K562 (cell line): ENCODE measurements around the gene GSC. TPM values are rescaled to one million over a fixed set of nuclear protein-coding genes. Genes with fewer than 3 reads are reported as not detected.

Experiments used
- ATAC-seq: fragments of 200-7000 bp; cut with Tn5 transposase; 3 replicates; pipeline ENCODE4 v1.9.1; 2020; ENCODE audit warnings: moderate library complexity
- BruUV-seq: library from RNA; stranded (reverse); fragments of 400-500 nt; replicated peaks from 2 replicates; lab custom pipeline; 2021; lab: Mats Ljungman, UMichigan
- CTCF ChIA-PET: fragments of 300-600 bp; formaldehyde crosslinking; extraction: SDS; loops from one replicate; lab custom pipeline; 2021; ENCODE audit warnings: low intra/inter-chr PET ratio; lab: Yijun Ruan, JAX
- POLR2A ChIA-PET: fragments of 300-600, 350-650 bp; sonication (Branson Sonifier 250); formaldehyde crosslinking; extraction: SDS; loops from one replicate; lab custom pipeline; 2021; ENCODE audit warnings: antibody characterized with exemption, inconsistent platforms; lab: Yijun Ruan, JAX
- DNase-seq, 4 experiments: peaks; one replicate each; pipeline versions ENCODE4 v3.0.0 to v3.0.0-alpha.2; 2011 to 2018; ENCODE audit warnings: low spot score in 3 of 4, mixed read lengths in 3 of 4; ENCODE audit errors: extremely low read depth in 1 of 4
- FAIRE-seq: peaks from 2 replicates; lab custom pipeline; 2011; peaks lifted over from hg19 to GRCh38; lab: Jason Lieb, UNC
- H2AFZ ChIP-seq: 2 replicates; pipeline ENCODE4 v1.6.0; 2011; ENCODE audit warnings: low read depth, low read length, control low read depth, inconsistent platforms
- H3K27ac ChIP-seq: fragments of 200-600 bp; 3 replicates; pipeline ENCODE4 v1.8.0; 2011; ENCODE audit warnings: low read depth, mild to moderate bottlenecking, control low read depth, inconsistent platforms, low read length, moderate library complexity, mixed read lengths; ENCODE audit errors: extremely low read depth
- H3K27me3 ChIP-seq, 2 experiments: fragments of 300-600 bp in 1 of 2; 2 replicates in 1 of 2; 3 replicates in 1 of 2; pipeline versions ENCODE4 v1.6.0 to v1.8.0; 2011; ENCODE audit warnings: inconsistent platforms in 2 of 2, low read length in 2 of 2, mild to moderate bottlenecking in 1 of 2, mixed read lengths in 1 of 2, moderate library complexity in 1 of 2; ENCODE audit not compliant: control insufficient read depth in 2 of 2, insufficient read depth in 2 of 2
- H3K36me3 ChIP-seq: fragments of 300-600 bp; 3 replicates; pipeline ENCODE4 v1.8.0; 2011; ENCODE audit warnings: mild to moderate bottlenecking, low read length, inconsistent platforms; ENCODE audit not compliant: control insufficient read depth, insufficient read depth
- H3K4me1 ChIP-seq, 2 experiments: fragments of 200-600 bp in 1 of 2; replicated peaks in 1 of 2; 2 replicates in 1 of 2; 3 replicates in 1 of 2; pipeline versions ENCODE4 v1.5.1 to v1.8.0; 2011; ENCODE audit warnings: inconsistent platforms in 2 of 2, low read length in 2 of 2, mild to moderate bottlenecking in 1 of 2, mixed read lengths in 1 of 2, moderate library complexity in 1 of 2; ENCODE audit not compliant: control insufficient read depth in 2 of 2, insufficient read depth in 2 of 2
- H3K4me2 ChIP-seq: 2 replicates; pipeline ENCODE4 v1.6.1; 2011; ENCODE audit warnings: low read length, control low read depth, inconsistent platforms, mixed read lengths; ENCODE audit not compliant: insufficient read depth
- H3K4me3 ChIP-seq: fragments of 200-600 bp; sonication (generic), shearing (Covaris generic); 2 replicates; pipeline ENCODE4 v1.5.1; 2016; ENCODE audit warnings: control low read depth, inconsistent platforms
- H3K79me2 ChIP-seq: fragments of 200-600 bp; 3 replicates; pipeline ENCODE4 v1.8.0; 2011; ENCODE audit warnings: low read length, inconsistent platforms; ENCODE audit not compliant: control insufficient read depth, insufficient read depth
- H3K9ac ChIP-seq, 2 experiments: 2 replicates each; pipeline versions ENCODE4 v1.6.0 to v1.6.1; 2011; ENCODE audit warnings: low read depth in 2 of 2, low read length in 2 of 2, control low read depth in 1 of 2, inconsistent platforms in 1 of 2, mild to moderate bottlenecking in 1 of 2, mixed read lengths in 1 of 2; ENCODE audit not compliant: insufficient read depth in 1 of 2
- H3K9me1 ChIP-seq: one replicate; pipeline ENCODE4 v1.6.0; 2011; ENCODE audit warnings: inconsistent platforms, mild to moderate bottlenecking, low read length, moderate library complexity; ENCODE audit not compliant: control insufficient read depth, insufficient read depth
- H3K9me3 ChIP-seq: replicated peaks from 2 replicates; pipeline ENCODE4 v1.5.1; 2011; ENCODE audit warnings: low read depth, low read length, inconsistent platforms; ENCODE audit not compliant: control insufficient read depth, insufficient read depth
- H4K20me1 ChIP-seq: replicated peaks from 2 replicates; pipeline ENCODE4 v1.6.1; 2011; ENCODE audit warnings: low read length, inconsistent platforms, mixed read lengths; ENCODE audit not compliant: control insufficient read depth, insufficient read depth
- CBX5 ChIP-seq: IDR thresholded peaks from 2 replicates; pipeline ENCODE4 v1.6.1; 2014; ENCODE audit warnings: low read depth, borderline replicate concordance
- CC2D1A ChIP-seq: fragments of 450-650 bp; IDR thresholded peaks from 2 replicates; pipeline ENCODE4 v1.6.1; 2017; ENCODE audit warnings: mild to moderate bottlenecking
- CCAR2 ChIP-seq: fragments of 200-400 bp; formaldehyde crosslinking; IDR thresholded peaks from 2 replicates; pipeline ENCODE4 v1.6.1; 2017; ENCODE audit warnings: mild to moderate bottlenecking, low read depth, low read length
- CREB5 ChIP-seq: fragments of 250-450 bp; sonication (Bioruptor Pico); IDR thresholded peaks from 2 replicates; pipeline ENCODE4 v1.5.0; 2020; ENCODE audit warnings: mild to moderate bottlenecking
- E4F1 ChIP-seq: fragments of 250-450 bp; sonication (Bioruptor Pico); IDR thresholded peaks from 2 replicates; pipeline ENCODE4 v1.5.0; 2021; ENCODE audit warnings: mild to moderate bottlenecking, borderline replicate concordance
- FOXA1 ChIP-seq: fragments of 450-650 bp; IDR thresholded peaks from 2 replicates; pipeline ENCODE4 v1.6.1; 2016; ENCODE audit warnings: mild to moderate bottlenecking, borderline replicate concordance
- FOXK2 ChIP-seq, 2 experiments: fragments of 450-650 bp; IDR thresholded peaks in 1 of 2; conservative IDR thresholded peaks in 1 of 2; 2 replicates each; pipeline ENCODE4 v1.6.1; 2016; ENCODE audit warnings: low read depth in 2 of 2, mild to moderate bottlenecking in 1 of 2
- GTF2F1 ChIP-seq: IDR thresholded peaks from 2 replicates; pipeline ENCODE4 v1.6.1; 2011; ENCODE audit warnings: low read depth, low read length, improper control_type of control experiment
- RBM25 ChIP-seq: fragments of 200-400 bp; formaldehyde crosslinking; IDR thresholded peaks from 2 replicates; pipeline ENCODE4 v1.6.1; 2018; ENCODE audit warnings: low read length, low read depth, moderate library complexity; ENCODE audit not compliant: severe bottlenecking
- SNRNP70 ChIP-seq: fragments of 200-400 bp; formaldehyde crosslinking; optimal IDR thresholded peaks from 2 replicates; pipeline ENCODE3; 2017; ENCODE audit warnings: low read depth, low read length
- ZKSCAN8 ChIP-seq: fragments of 200-800 bp; sonication (Bioruptor generic); IDR thresholded peaks from 2 replicates; pipeline ENCODE4 v1.6.1; 2016; ENCODE audit warnings: missing genetic modification characterization, missing compliant biosample characterization
- ZNF253 ChIP-seq: fragments of 250-450 bp; sonication (Bioruptor Pico); conservative IDR thresholded peaks from 2 replicates; pipeline ENCODE4 v1.6.1; 2021; ENCODE audit warnings: mild to moderate bottlenecking
- ZNF274 ChIP-seq: IDR thresholded peaks from 2 replicates; pipeline ENCODE4 v1.6.1; 2011; ENCODE audit warnings: low read depth, mild to moderate bottlenecking, low read length, moderate library complexity, borderline replicate concordance
- ZNF3 ChIP-seq: fragments of 250-450 bp; sonication (Bioruptor Pico); IDR thresholded peaks from 2 replicates; pipeline ENCODE4 v1.5.0; 2021; ENCODE audit warnings: mild to moderate bottlenecking, moderate library complexity
- ZNF778 ChIP-seq: fragments of 450-650 bp; formaldehyde crosslinking; IDR thresholded peaks from 2 replicates; pipeline ENCODE4 v1.4.0; 2020; ENCODE audit warnings: mild to moderate bottlenecking, moderate library complexity
- WGBS: fragments of 100-300 bp; shearing (Covaris generic); methylation state at CpG from one replicate; pipeline ENCODE4 v1.1.6; 2016; ENCODE audit warnings: low coverage, mixed read lengths; ENCODE audit not compliant: insufficient coverage; ENCODE audit errors: missing lambda C conversion rate; 5-methylcytosine and 5-hydroxymethylcytosine counted together
- in situ Hi-C: fragments of 300-500 bp; cut with MboI; formaldehyde crosslinking; loops from 4 replicates; pipeline ENCODE4 v1.15.0; 2018; ENCODE audit warnings: inconsistent platforms, mixed read lengths
- intact Hi-C: fragments of 100-400 bp; cut with micrococcal nuclease; formaldehyde crosslinking; loops from 2 replicates; pipeline ENCODE4 v1.14.2; 2022
- polyA plus RNA-seq, 8 experiments: library from polyadenylated mRNA; depleted of rRNA in 4 of 8; stranded (reverse) in 5 of 8; unstranded in 3 of 8; fragments of >200 nt; fragmentation: Nextera tagmentation in 2 of 8; fragmentation: Illumina TruSeq in 1 of 8; extraction: Ambion mirVana in 2 of 8; extraction: Trizol in 1 of 8; gene quantifications; 2 replicates each; pipeline versions ENCODE4 v1.2.1 to v1.2.3, GENCODE V29; 2011 to 2014; ENCODE audit warnings: inconsistent platforms in 1 of 8, missing spikeins in 1 of 8
- total RNA-seq, 7 experiments: library from RNA; depleted of rRNA in 6 of 7; stranded (reverse); fragments of >200 nt in 6 of 7; fragmentation: Illumina TruSeq in 2 of 7; extraction: Trizol in 2 of 7; gene quantifications; 2 replicates each; pipeline versions ENCODE4 v1.2.1 to v1.2.3, GENCODE V29; 2011 to 2021; ENCODE audit warnings: low replicate concordance in 1 of 7
- TF ChIP-seq, protein P1 (sequence below): fragments of 250-450 bp; sonication (Bioruptor Pico); IDR thresholded peaks from 2 replicates; pipeline ENCODE4 v1.4.0; 2020; ENCODE audit warnings: mild to moderate bottlenecking

Gene GSC
- total and polyA plus RNA-seq, 9 of the 15 experiments (the other 6 are each of a cell fraction or from before 2014, with no cell fraction given) = not detected

DNA sequence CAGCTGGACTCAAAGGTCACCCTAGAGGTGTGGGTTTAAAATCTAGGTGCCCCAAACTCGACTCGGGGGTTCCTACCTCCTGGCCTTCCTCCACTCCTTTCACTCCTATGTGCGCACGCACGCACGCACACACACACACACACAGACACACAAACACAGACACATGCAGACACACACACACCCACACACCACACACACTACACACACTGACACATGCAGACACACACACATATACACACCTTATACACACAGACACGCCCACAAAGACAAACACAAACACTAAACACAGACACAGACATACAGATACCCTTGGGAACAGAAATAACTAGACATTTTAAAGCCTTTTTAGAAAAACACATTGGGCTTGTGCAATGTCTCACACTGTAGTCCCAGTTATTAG is 31.8 kb downstream of the GSC start:
- Histone ChIP-seq H3K36me3 (no peaks in the 10 kb centered on the region), H3K9me1 (no peaks in the 10 kb centered on the region), H3K4me1 (no peaks in the 10 kb centered on the region), H3K9ac (no peak overlapping the region), H2AFZ (no peak overlapping the region), H3K27me3 (peaks cover 0 to 6% of the 10 kb centered on the region in 2 experiments; a peak in 1 of 5 replicates), H3K9me3 (no peaks in the 10 kb centered on the region), H3K27ac (no peak overlapping the region), H3K4me3 (no peak overlapping the region), H3K79me2 (no peaks in the 10 kb centered on the region), H3K4me2 (no peak overlapping the region), H4K20me1 (no peaks in the 10 kb centered on the region)
- DNase-seq (no peak), FAIRE-seq (no peak), ATAC-seq (no peak)
- 3% methylated on average over 4 of the region's 7 CpGs for WGBS
- CTCF ChIA-PET = no interaction called here
- BruUV-seq = no TSS peak
- POLR2A ChIA-PET = interaction anchor here (0.8 kb wide), 1 partner anchor 26 kb away, joined by 4 read pairs; no protein-coding TSS in a partner anchor
- in situ Hi-C loops (no loop called here), intact Hi-C loops (no loop called here)
- no peak for TF ChIP-seq ZNF778
- no peak for TF ChIP-seq ZKSCAN8
- TF ChIP-seq GTF2F1 = no peak
- no peak for TF ChIP-seq ZNF3 (CRISPR knock-in tag)
- no peak for TF ChIP-seq FOXA1
- TF ChIP-seq SNRNP70 = no peak
- no peak for TF ChIP-seq E4F1
- no peak for TF ChIP-seq ZNF253 (CRISPR knock-in tag)
- no peak for TF ChIP-seq CC2D1A
- TF ChIP-seq, protein P1, sequence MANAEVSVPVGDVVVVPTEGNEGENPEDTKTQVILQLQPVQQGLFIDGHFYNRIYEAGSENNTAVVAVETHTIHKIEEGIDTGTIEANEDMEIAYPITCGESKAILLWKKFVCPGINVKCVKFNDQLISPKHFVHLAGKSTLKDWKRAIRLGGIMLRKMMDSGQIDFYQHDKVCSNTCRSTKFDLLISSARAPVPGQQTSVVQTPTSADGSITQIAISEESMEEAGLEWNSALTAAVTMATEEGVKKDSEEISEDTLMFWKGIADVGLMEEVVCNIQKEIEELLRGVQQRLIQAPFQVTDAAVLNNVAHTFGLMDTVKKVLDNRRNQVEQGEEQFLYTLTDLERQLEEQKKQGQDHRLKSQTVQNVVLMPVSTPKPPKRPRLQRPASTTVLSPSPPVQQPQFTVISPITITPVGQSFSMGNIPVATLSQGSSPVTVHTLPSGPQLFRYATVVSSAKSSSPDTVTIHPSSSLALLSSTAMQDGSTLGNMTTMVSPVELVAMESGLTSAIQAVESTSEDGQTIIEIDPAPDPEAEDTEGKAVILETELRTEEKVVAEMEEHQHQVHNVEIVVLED (CRISPR knock-in tag) = no peak
- no peak for TF ChIP-seq CBX5
- no peak for TF ChIP-seq CCAR2
- no peak for TF ChIP-seq ZNF274
- TF ChIP-seq RBM25 = no peak
- no peak for TF ChIP-seq FOXK2 (conservative IDR thresholded peaks at IDR 0.05 in 1 of 2, IDR thresholded peaks at IDR 0.05 in 1 of 2; ENCODE audit: low read depth in 2 of 2)
- no peak for TF ChIP-seq CREB5
